GM21717 (cell line): ENCODE results near the gene RPL12.

Source experiments
- ATAC-seq: cut with Tn5 transposase; IDR thresholded peaks from one replicate; pipeline ENCODE4 v1.9.1; 2021; ENCODE audit warnings: mild to moderate bottlenecking, moderate library complexity; ENCODE audit not compliant: unreplicated experiment

RPL12 gene

DNA sequence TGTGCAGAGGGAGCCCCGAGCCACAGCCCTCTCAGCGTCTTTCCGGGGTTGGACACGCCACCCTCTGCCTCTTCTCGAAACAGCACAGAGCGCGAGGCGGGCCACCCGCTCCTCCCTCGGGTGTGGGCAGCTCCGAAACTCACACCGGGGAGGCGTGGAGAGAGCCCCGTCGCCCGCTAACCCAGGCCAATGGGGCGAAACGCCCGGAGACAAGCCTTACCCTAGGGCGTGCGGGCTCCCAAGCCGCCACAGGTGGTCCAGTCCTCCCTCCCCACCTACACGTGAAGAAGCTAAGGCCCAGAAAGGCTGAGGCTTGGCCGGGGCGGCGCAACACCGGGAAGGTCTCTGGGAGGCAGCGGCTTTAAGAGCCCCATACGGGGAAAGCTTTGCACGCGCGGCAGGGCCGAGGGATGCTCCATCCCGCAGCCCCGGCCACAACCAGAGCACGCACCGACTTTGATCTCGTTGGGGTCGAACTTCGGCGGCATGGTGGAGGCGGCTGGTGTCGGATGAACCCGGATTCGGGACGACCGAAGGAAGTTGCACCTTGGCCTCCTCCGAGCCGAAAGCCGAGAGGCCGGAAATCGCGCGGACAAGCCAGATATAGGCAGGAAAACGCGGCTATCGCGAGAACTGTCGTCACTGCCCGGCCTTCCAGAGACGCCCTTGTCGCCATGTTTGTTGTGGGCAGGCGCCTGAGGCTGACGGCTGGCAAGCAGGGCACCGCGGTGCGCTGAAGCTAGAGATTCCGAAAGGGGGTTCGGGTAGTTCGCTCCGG lies at the start of gene RPL12, which contains the start of gene LRSAM1:
RPL12 (minus strand) TSS at position 577 of the 778 bp plus-strand sequence; CDS start at position 488, 89 bp downstream.
LRSAM1 (plus strand) TSS at position 681 of the 778 bp plus-strand sequence. CDS start 3,018 bp downstream, outside the sequence.
- peak; percentile 55 for ATAC-seq

GRCh38 chr9:127500862-127501261 lies 49.7 kb upstream of the RPL12 start:
- no peak for ATAC-seq

DNA sequence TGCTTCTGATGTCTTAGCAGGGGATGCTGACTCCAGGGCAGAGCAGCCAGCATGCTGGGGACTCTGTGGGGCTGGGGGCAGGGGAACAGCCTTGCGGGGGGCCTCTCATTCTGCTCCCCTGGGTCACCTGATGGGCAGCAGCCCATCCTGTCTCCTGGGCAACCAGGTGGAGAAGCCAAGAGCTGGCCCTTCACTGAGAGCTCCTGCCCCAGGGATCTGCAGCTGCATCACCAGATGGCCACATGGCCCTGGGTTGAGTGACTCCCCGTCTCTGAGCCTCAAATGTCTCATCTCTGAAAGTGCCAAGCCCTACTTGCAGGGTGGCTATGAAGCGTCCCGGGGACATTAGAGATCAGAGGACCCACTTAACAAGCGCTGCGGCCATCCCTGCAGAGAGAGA lies 49.2 kb upstream of the RPL12 start:
- ATAC-seq: no peak

GRCh38 chr9:127498298-127498697 lies 47.1 kb upstream of the RPL12 start:
- no peak for ATAC-seq

DNA sequence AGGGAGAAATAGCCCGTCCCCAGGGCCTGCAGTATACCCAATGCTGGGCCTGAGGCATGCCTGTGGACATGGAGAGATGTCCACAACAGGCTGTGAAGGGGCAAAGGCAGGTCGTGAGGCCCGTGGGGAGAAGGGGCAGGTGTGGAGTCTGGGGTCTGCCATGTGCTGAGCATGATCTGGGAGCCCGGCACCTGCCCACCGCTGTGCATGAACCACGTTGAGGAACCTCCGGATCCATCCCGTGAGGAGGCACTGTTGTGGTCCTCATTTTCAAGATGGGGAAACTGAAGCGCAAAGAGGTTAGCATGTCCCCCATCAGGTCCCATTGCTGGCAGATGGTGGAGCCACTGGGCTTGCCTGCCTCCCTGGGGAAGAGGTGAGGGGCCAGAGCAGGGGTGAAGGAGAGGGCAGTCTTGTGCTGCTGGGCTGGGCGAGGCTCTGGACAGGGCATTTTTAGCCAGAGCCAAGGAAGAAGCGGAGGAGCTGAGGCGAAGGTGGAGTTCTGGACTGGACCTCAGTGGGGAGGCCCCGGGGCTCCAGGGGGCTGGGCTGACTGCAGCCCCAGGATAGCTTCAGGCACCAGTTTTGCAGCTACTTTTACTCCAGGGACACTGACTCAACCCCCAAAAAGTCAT lies 46.6 kb upstream of the RPL12 start:
- ATAC-seq: no peak

- ATAC-seq: no peak
These were observed 45.8 kb upstream of the RPL12 start for GRCh38 chr9:127496974-127497373.

DNA sequence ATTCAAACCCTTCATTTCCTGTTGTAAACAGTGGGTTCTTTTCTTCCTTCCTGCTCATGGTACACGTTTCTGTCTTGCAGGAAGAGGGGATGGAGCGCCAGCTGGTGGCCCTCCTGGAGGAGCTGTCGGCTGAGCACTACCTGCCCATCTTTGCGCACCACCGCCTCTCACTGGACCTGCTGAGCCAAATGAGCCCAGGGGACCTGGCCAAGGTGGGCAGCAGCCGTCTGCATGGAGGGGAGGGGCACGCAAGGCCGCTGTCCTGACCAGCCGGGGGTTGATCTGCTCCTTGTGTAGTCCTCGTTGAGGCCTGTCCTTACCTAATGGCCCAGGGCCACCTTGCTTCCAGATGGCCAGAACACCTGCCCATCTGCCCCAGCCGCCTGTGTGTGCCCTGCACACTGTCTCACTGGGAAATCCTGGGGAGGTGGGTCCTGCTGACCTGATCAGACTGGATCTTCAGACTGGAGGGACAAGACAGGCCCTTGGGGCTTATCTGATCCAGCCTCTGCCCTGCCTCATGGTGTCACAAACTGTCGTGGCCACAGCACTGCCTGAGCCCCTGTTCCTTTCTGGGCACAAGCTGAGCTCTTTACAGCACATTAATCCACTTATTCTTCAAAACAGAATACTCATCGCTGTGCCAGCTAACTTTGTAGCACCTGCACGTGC lies 44.8 kb upstream of the RPL12 start:
- ATAC-seq: no peak

DNA sequence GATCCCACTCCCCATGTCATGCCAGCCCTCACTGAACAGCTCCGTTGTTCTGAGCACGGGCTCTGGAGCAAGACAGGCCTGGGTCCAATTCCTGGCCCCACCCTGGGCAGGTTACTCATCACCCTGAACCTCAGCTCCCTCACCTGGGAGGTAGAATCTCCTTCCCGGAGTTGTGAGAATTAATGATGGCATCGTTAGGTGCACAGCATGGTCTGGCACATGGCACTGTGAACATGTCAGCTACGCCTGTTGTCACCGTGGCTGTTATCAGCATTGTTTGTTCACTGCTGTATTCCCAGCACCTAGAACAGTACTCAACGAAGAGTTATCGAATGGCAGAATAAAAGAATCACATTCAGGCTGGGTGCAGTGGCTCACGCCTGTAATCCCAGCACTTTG lies 43.1 kb upstream of the RPL12 start:
- no peak for ATAC-seq

- no peak for ATAC-seq
These were observed 42.5 kb upstream of the RPL12 start for GRCh38 chr9:127493592-127494303.

DNA sequence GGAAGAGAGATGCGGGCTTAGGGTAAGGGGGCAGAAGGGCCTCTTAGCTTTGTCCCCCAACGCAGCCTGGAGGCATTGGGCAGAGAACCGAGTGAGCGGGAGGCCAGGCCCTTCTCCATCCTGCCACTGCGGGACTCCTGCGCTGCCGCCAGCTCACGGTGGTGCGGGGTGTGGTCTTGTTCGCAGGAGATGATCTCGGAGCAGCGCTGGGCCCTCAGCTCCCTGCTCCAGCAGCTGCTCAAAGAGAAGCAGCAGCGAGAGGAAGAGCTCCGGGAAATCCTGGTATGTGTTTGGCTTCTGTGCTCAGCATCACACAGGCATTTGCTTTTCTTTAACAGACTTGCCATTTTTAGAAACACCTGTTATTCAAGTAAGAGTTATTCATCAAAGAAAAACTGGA lies 41.4 kb upstream of the RPL12 start:
- ATAC-seq: no peak

GRCh38 chr9:127491516-127491915 lies 40.3 kb upstream of the RPL12 start:
- ATAC-seq: no peak

- ATAC-seq: no peak
These were observed 39.5 kb upstream of the RPL12 start for GRCh38 chr9:127490535-127491230.

DNA sequence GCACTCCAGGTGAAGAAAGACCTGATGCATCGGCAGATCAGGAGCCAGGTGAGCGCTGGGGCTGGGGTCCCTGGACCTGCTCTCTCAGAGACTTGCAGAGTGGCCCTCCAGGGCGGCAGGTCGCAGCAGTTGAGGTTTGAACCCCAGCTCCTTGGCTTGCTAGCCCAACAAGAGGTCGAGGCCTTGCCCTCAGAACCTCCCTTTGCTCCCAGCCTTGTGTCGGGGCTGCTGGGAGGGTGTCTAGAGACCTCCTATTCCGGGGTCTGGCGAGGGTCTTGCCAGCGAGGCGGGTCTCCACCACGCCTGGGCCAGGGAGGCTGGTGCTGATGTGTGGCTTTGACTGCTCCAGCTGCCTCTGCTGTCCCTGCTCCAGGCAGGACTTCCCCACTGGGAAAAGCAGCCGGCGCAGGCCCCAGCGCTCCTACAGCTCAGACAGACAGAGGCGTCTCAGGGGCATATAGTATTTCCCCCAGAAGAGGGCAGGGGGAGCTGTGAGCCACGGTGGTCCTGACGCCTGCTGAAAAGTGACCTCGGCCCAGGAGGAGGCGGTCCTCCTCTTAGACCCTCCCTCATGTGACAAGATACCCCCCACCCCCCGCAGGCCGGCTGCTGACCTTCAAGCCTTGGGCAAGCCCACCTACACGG lies 38.4 kb upstream of the RPL12 start:
- ATAC-seq: no peak

DNA sequence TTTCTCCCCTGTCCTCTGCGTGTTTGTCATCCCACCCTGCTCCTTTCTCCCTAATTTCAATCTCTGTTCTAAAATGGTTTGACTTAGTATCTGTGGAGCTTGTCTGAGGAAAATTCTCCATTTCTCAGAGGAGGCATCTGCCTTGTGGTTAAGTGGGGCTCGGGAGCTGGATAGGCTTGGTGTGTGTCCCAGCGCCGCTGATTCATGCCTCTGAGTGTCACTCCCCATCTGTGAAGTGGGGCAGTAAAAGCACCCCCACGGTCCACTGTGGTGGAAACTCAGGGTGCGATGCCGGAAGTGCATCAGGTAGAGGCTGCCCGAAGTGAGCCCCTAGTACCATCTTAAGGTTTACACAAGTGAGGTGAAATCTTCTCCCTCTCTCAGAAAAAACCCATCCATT lies 37.7 kb upstream of the RPL12 start:
- ATAC-seq: no peak

DNA sequence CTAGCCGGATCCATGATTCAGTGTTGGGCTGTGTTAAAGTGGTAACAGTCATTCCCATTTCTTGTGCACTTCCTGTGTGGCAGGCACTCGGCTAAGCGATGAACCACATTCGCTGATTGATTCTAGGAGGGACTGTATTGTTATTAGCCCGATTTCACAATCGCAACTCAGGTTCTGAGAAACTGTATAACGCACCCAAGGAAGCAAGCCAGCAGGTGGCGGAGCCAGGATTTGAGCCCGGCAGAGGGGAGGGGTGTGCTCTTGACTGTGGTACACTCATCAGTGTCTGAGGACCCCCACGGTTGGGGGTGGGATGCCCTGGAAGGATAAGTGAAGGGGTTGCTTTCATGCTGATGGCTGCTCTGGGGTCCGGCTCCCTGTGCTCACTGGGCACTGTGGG lies 34.8 kb upstream of the RPL12 start:
- no peak for ATAC-seq

DNA sequence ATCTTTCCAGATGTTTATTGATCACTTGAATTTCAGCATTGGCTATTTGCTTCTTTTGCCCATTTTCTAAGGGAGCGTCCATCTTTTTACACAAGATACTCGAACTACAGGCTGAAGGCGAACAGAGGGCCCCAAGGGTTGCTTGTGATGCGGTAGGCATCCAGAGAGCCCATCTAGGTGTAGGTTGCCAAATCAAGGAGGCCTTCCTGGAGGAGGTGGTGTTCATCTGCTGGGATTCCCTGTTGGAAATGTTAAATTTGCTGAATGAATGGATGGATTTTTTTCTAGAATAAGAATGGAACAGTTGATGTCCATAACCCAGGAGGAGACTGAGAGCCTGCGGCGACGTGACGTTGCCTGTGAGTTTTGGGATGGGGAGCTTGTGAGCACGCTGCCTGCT lies 31.5 kb upstream of the RPL12 start:
- no peak for ATAC-seq

GRCh38 chr9:127479507-127480081 lies 28.4 kb upstream of the RPL12 start:
- no peak for ATAC-seq

GRCh38 chr9:127474592-127474991 lies 23.4 kb upstream of the RPL12 start:
- ATAC-seq: no peak

DNA sequence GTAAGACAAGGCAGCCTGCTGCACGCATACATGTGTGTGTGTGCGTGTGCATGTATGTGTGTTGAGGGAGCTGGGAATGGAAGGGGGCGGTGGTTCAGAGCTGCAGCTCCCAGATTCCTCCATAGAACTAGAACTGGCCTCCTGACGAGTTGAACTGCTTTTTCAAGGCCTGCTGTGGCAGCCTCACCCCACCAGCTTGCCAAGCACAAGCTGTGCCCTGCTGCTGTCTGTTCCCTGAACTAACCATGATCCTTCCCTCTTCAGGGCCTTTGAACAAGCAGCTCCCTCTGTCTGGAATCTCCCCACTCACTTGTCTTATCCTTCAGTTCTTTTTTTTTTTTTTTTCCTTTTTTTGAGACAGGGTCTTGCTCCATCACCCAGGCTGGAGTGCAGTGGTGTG lies 22.7 kb upstream of the RPL12 start:
- no peak for ATAC-seq

GRCh38 chr9:127473501-127473900 lies 22.3 kb upstream of the RPL12 start:
- ATAC-seq: no peak
